C4-2B (cell line): ENCODE measurements around the gene PEF1.

Experiments
- H3K27ac ChIP-seq: fragments of 450-650 bp; 2 replicates; pipeline ENCODE4 v1.5.1; 2017
- CTCF ChIP-seq: fragments of 450-650 bp; conservative IDR thresholded peaks from 2 replicates; pipeline ENCODE4 v1.5.1; 2017; ENCODE audit warnings: mild to moderate bottlenecking
- ZFX ChIP-seq: fragments of 450-650 bp; IDR thresholded peaks from 2 replicates; pipeline ENCODE4 v1.6.1; 2017

PEF1 gene

DNA sequence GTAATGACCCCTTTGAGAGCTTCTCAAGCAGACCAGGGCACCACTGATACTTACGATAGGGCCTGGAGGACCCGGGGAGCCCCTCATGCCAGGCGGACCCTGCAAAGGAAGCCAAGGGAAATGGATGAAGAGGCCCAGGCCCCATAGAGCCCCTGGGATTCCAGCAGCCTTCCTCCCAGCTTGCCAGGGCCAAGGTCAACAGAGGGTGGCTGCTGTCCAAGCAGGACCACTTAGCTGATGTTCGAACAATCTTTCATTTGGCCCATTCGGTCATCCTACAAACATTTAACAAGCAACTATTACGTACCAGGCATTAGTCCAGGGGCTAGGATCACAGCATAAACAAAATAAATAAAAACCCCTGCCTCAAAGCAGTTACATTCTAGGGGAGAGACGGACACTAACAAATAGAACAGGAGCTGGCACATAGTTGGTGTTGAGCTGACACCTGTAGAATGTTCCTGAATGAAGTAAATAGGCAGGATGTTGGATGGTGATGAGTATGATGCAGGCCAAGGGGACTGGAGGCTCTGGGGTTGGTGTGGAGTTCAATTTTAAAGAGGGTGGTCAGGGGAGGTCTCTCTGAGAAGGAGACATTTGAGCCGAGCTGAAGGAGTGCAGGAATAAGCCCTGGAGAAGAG, 27.0 kb upstream of the PEF1 start:
- no peak for TF ChIP-seq CTCF
- TF ChIP-seq ZFX = no peak
- H3K27ac ChIP-seq = no peak overlapping the region

DNA sequence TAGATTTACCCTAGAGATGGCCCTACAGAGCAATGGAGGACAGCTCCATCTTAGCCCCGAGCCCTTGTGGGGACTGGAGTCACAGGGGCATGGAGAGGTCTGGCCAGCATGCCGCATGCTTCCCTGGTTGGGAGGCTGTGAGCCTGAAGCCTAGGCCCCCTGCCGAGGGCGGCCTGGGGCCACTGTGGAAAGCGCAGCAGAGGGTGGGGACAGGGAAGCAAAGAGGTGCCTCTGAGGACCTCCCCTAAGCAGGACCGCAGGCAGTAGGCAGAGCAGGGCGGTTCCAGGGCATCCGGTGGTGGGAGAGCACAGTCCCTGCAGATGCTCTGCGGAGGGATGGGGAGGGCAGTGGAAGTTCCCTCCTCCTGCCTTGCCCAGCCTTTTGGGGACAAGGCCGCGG, 26.5 kb upstream of the PEF1 start:
- no peak overlapping the region for H3K27ac ChIP-seq
- TF ChIP-seq CTCF (no peak), ZFX (no peak)

DNA sequence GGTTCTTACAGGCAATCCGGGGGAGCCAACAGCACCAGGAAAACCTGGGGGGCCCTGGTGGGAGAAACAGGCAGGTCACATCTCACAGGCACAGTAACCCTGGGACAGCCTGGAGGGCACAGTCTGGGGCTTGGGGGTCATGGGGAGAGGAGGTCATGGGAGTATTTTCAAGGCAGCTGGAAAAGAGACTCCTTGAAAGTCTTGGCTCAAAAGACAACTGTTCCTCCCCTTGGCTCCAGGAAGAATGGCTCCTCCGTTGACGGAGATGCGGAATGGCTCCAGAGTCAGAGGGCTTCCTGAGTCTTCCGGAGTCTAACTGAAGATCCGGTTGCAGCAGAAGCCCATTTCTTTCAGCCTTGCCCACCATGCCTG, 25.9 kb upstream of the PEF1 start:
- H3K27ac ChIP-seq = peak overlapping the region; percentile 46
- TF ChIP-seq CTCF (no peak), ZFX (no peak)

GRCh38 chr1:31669786-31670592, 25.3 kb upstream of the PEF1 start:
- no peak; the same call in 1 of the 2 replicates for TF ChIP-seq CTCF
- TF ChIP-seq ZFX = no peak
- peak overlapping the region; percentile 46 for H3K27ac ChIP-seq

DNA sequence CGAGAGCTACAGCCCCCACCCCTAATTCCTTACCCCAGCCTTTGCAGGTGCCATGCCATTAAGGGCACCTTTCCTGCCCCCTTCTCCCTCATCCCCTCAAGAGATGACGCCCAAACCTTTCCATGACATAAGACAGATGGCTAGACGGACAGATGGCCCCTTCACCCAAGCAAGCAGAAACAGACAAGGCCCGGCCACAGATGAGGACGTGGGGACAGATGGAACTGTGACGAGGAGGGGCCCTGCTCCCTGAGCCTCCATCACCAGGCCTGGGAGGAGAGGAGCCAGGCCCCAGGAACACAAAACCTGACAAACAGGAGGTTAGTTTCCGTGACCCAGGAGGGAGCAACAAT, 24.7 kb upstream of the PEF1 start:
- TF ChIP-seq ZFX (no peak), CTCF (no peak)
- H3K27ac ChIP-seq = peak overlapping the region; percentile 46

GRCh38 chr1:31668303-31668883, 23.7 kb upstream of the PEF1 start:
- TF ChIP-seq CTCF (no peak), ZFX (no peak)
- H3K27ac ChIP-seq = no peak overlapping the region; the same call in 1 of the 2 replicates
